ENCODE data around the gene CHRNA9.

DNA sequence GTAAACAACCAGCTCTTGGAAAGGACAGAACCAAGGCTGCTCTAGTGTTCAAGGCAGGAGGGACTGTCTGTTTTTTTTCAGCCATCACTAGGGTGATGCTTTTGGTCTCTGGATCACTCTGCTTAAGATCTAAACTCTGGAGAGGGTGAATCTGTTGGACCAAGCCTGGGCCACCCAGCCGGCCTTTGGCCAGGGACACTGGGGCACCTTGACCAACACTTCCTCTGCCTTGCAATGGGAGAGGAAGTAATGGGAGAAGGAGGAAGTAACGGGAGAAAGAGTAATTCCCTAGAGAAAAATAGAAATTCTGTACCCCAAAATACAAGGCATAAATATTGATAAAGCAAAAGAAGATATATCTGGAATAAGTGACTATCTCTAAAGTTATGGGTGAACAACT is 12.9 kb downstream of the CHRNA9 start:
- TF ChIP-seq, protein P1, sequence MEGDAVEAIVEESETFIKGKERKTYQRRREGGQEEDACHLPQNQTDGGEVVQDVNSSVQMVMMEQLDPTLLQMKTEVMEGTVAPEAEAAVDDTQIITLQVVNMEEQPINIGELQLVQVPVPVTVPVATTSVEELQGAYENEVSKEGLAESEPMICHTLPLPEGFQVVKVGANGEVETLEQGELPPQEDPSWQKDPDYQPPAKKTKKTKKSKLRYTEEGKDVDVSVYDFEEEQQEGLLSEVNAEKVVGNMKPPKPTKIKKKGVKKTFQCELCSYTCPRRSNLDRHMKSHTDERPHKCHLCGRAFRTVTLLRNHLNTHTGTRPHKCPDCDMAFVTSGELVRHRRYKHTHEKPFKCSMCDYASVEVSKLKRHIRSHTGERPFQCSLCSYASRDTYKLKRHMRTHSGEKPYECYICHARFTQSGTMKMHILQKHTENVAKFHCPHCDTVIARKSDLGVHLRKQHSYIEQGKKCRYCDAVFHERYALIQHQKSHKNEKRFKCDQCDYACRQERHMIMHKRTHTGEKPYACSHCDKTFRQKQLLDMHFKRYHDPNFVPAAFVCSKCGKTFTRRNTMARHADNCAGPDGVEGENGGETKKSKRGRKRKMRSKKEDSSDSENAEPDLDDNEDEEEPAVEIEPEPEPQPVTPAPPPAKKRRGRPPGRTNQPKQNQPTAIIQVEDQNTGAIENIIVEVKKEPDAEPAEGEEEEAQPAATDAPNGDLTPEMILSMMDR (IDR thresholded peaks at IDR 0.05), result no peak
- no peak for TF ChIP-seq EP300 (IDR thresholded peaks at IDR 0.05)

All from ovary (tissue), 3 donors.